ENCODE measurements around the gene C18orf63.

GRCh38 chr18:74328206-74328605, 12.6 kb downstream of the C18orf63 start:
- no peak for TF ChIP-seq CTCF (IDR thresholded peaks at IDR 0.05; ENCODE audit: insufficient read depth, low read length, poor library complexity, severe bottlenecking)
- no peak for TF ChIP-seq EZH2phosphoT487 (conservative IDR thresholded peaks at IDR 0.05; ENCODE audit: low read length)

Measured in SU-DHL-6 (cell line).